ENCODE data around the gene CDK3.

Gene CDK3

GRCh38 chr17:76005263-76006149 is 4.9 kb downstream of the CDK3 start:
- Histone ChIP-seq H3K36me3 (ENCODE audit: control insufficient read depth, insufficient read depth, low read length) (peaks cover 7% of the 10 kb centered on the region), H3K27me3 (replicated peaks; ENCODE audit: control insufficient read depth, insufficient read depth, low read length) (no peaks in the 10 kb centered on the region), H3K4me3 (replicated peaks; ENCODE audit: low read depth, low read length) (no peak overlapping the region)
- DNase-seq (ENCODE audit: extremely low read depth, insufficient read length): peak; percentile 49
- TF ChIP-seq CTCF (IDR thresholded peaks at IDR 0.05; ENCODE audit: insufficient read depth, low read length, poor library complexity, severe bottlenecking): peak; percentile 72

- Histone ChIP-seq H3K4me3 (replicated peaks; ENCODE audit: low read depth, low read length) (no peak overlapping the region), H3K27me3 (replicated peaks; ENCODE audit: control insufficient read depth, insufficient read depth, low read length) (no peaks in the 10 kb centered on the region; the same call in 1 of the 2 replicates), H3K36me3 (ENCODE audit: control insufficient read depth, insufficient read depth, low read length) (peaks cover 3% of the 10 kb centered on the region)
- no peak for DNase-seq (ENCODE audit: extremely low read depth, insufficient read length)
- no peak for TF ChIP-seq CTCF (IDR thresholded peaks at IDR 0.05; ENCODE audit: insufficient read depth, low read length, poor library complexity, severe bottlenecking)
Measured at GRCh38 chr17:76007131-76007849, 6.6 kb downstream of the CDK3 start.

GRCh38 chr17:76007850-76008165 is 7.2 kb downstream of the CDK3 start:
- no peak for TF ChIP-seq CTCF (IDR thresholded peaks at IDR 0.05; ENCODE audit: insufficient read depth, low read length, poor library complexity, severe bottlenecking)
- Histone ChIP-seq H3K36me3 (ENCODE audit: control insufficient read depth, insufficient read depth, low read length) (peaks cover 3% of the 10 kb centered on the region), H3K27me3 (replicated peaks; ENCODE audit: control insufficient read depth, insufficient read depth, low read length) (no peaks in the 10 kb centered on the region; the same call in 1 of the 2 replicates), H3K4me3 (replicated peaks; ENCODE audit: low read depth, low read length) (no peak overlapping the region)
- no peak for DNase-seq (ENCODE audit: extremely low read depth, insufficient read length)

- no peak for TF ChIP-seq CTCF (IDR thresholded peaks at IDR 0.05; ENCODE audit: insufficient read depth, low read length, poor library complexity, severe bottlenecking)
- Histone ChIP-seq H3K36me3 (ENCODE audit: control insufficient read depth, insufficient read depth, low read length) (peaks cover 3% of the 10 kb centered on the region), H3K4me3 (replicated peaks; ENCODE audit: low read depth, low read length) (no peak overlapping the region), H3K27me3 (replicated peaks; ENCODE audit: control insufficient read depth, insufficient read depth, low read length) (no peaks in the 10 kb centered on the region; the same call in 1 of the 2 replicates)
- DNase-seq (ENCODE audit: extremely low read depth, insufficient read length): no peak
Measured at GRCh38 chr17:76008208-76008607, 7.6 kb downstream of the CDK3 start.

GRCh38 chr17:76008630-76009425 is 8.2 kb downstream of the CDK3 start:
- DNase-seq (ENCODE audit: extremely low read depth, insufficient read length): no peak
- Histone ChIP-seq H3K36me3 (ENCODE audit: control insufficient read depth, insufficient read depth, low read length) (peaks cover 3% of the 10 kb centered on the region), H3K27me3 (replicated peaks; ENCODE audit: control insufficient read depth, insufficient read depth, low read length) (no peaks in the 10 kb centered on the region; the same call in 1 of the 2 replicates), H3K4me3 (replicated peaks; ENCODE audit: low read depth, low read length) (no peak overlapping the region)
- no peak for TF ChIP-seq CTCF (IDR thresholded peaks at IDR 0.05; ENCODE audit: insufficient read depth, low read length, poor library complexity, severe bottlenecking)
